ENCODE measurements around the gene ATF4.
A peak's percentile ranks its signal among the peaks of the same experiment; 100 is the strongest.
"Not testable (repeated sequence)": the region's sequence is repeated elsewhere in the genome, so short reads cannot be mapped to it uniquely, and the experiment has no call there.

The ATF4 gene

GRCh38 chr22:39489094-39490068 is 31.0 kb upstream of the ATF4 start:
- no peak for DNase-seq

GRCh38 chr22:39490135-39490798 is 30.1 kb upstream of the ATF4 start:
- peak; percentile 67 for DNase-seq

DNA sequence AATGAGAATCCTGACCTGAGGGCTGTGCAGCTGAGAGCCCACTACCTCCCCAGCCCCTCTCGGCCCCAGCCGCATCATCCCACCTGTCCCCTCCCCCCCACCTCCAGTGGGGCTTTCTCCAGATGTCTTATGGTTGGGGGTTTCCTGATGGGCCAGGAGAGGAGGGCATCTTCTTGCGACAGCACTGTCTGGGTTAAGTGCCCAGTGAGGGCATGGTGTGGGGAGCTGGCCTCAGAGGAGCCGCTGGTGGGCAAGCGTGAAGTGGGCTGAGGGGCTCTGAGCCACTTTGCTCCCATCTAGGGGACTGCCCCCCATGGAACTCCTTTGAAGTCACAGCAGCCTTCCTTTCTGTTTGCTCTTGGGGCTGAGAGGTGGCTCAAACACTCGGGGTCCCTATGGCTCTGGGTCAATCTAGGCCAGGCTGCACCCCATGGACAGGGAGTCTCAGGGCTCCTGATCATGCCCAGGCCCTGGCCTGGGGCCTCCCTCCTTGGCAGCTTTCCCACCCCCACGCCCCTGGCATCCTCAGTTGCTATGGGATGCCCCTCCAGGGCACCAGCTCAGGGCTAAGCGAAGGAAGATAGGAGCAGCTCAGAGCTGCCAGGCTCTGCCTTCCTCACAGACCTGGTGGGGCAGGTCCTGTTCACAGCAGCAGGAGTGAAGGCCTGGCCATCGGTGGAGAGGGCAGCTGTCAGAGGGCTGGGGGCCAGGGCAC is 29.2 kb upstream of the ATF4 start:
- DNase-seq: no peak

- no peak for DNase-seq
Measured at GRCh38 chr22:39491696-39492095, 28.7 kb upstream of the ATF4 start.

GRCh38 chr22:39492186-39492585 is 28.2 kb upstream of the ATF4 start:
- DNase-seq: no peak

DNA sequence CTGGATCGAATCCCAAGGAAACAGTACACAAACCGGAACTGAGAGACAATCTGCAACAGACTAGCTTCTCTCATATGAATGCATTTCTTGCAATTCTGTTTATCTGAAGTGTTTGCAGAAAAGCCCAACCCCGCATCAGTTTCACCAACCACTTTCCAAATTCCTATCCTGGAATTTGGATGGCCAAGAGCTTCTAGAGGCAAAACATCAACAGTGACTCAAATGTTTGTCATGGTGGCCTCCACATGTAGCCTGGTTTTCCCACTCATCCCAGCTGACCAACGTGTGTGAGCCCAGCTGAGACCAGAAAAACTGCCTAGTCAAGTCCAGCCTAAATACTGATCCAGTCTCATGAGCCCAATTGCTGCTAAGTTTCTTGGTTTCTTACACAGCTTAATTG is 26.6 kb upstream of the ATF4 start:
- peak; percentile 90 for DNase-seq

- DNase-seq: no peak
Measured at GRCh38 chr22:39494471-39495120, 25.8 kb upstream of the ATF4 start.

GRCh38 chr22:39496131-39496838 is 24.1 kb upstream of the ATF4 start:
- peak; percentile 64 for DNase-seq

DNA sequence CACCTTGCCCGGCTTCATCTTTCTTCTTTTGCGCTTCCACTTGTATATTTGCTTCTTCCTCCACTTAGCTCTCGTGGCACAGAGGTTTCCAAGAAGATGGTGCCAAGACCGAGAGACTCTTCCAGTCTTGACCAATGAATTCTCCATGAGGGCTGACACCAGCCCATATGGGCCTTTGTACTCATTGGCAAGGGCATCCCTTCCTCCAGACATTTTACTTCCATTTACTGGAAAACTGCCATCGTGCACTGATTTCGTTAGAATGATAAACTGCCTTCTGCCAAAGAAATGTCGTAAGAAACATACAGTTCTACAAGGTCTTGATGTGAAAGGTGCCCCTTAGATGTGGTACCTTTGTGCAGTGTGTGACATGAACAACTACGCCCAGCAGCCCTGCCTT is 22.9 kb upstream of the ATF4 start:
- no peak for DNase-seq

DNA sequence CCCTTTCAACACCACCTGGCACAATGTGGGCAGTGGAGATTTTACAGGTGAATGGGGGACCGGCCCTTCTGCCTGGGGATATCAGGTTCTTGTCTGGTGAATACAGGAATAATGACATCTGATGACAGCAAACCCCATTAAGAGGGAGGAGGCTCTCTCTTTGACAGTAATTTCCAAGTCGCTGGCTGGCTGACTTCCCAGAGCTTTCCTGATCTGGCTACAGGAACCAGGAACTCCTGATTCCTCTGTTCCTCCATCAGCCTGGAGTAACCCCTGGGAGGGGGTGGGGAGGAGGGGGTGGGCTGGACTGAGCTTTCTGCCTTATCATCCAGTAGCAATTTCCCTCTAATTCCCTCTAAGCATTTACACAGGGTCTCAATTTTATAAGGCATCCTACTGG is 22.0 kb upstream of the ATF4 start:
- DNase-seq: no peak

DNA sequence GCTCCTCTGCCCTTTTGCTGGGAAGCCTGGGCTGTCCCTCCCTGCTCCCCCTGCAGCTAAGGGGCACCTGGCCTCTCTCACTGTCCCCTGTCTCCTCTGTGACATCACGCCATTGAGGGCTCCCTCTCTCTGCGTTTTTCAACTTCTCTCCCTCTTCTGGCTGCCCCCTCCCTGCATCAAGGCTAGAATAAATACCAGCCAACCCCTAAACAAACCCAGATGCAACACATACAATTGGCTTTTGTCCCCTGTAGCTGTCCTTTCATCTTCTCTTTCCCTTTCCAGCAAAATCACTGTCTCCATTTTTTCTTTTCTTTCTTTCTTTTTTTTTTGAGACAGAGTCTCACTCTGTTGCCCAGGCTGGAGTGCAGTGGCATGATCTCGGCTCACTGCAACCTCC is 21.6 kb upstream of the ATF4 start:
- no peak for DNase-seq

GRCh38 chr22:39500101-39500500 is 20.3 kb upstream of the ATF4 start:
- no peak for DNase-seq

GRCh38 chr22:39501644-39502108 is 18.7 kb upstream of the ATF4 start:
- no peak for DNase-seq

GRCh38 chr22:39502109-39502788 is 18.1 kb upstream of the ATF4 start, which contains the start of gene MIEF1:
Gene MIEF1, plus strand, starts transcription at chr22:39502290. Its CDS starts 9,005 bp downstream, at chr22:39511295.
- peak; percentile 96 for DNase-seq

- DNase-seq: no peak
Measured at GRCh38 chr22:39502789-39503409, 17.5 kb upstream of the ATF4 start.

DNA sequence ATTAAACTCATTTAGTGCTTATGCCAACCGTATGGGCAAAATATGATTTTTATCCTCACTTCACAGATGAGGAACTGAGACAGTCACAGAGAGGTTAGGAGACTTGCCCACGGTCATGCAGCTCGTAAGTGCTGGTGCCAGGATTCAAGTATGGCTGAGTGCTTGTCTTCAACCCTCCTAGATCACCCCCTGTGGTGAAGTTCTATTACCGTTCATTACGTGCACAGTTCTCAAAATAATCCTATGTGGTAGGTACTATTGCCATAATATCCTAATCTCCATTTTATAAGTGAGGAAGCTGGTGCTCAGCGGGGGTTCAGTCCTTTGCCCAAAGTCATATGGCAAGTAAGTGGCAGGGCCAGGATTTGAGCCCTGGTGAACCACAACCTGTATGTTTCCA is 16.7 kb upstream of the ATF4 start:
- no peak for DNase-seq

- no peak for DNase-seq
Measured at GRCh38 chr22:39504071-39504470, 16.3 kb upstream of the ATF4 start.

DNA sequence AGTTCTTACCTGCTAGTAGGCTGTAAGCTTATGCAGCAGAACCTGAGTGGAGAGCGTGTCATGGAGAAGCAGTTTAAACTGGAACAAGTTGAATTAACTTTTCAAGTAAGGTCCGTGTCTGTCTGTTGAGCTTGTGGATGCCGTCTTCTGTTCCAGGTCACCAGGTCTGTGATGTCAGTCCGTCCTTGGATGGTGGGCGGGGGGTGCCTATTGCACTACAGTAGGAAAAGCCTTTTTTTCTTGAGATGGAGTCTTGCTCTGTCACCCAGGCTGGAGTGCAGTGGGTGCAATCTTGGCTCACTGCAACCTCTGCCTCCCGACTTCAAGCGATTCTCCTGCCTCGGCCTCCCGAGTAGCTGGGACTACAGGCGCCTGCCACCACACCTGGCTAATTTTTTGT is 13.3 kb upstream of the ATF4 start:
- not testable (repeated sequence) for DNase-seq

GRCh38 chr22:39508393-39508792 is 12.0 kb upstream of the ATF4 start:
- no peak for DNase-seq

GRCh38 chr22:39510529-39511149 is 9.7 kb upstream of the ATF4 start:
- DNase-seq: no peak
